ENCODE results near the gene B3GNT3. TPM values are rescaled to one million over a fixed set of nuclear protein-coding genes. Genes with fewer than 3 reads are reported as not detected.

Gene B3GNT3
- total and polyA plus RNA-seq, 2 donors (not counting 1 experiment from before 2014, with no cell fraction given) = not detected

GRCh38 chr19:17802137-17802858 lies 7.4 kb downstream of the B3GNT3 start:
- Histone ChIP-seq H2AFZ (ENCODE audit: low read length) (no peak overlapping the region), H3K9me3 (ENCODE audit: control insufficient read depth, insufficient read depth, low read depth, low read length) (no peaks in the 10 kb centered on the region), H3K4me3 (replicated peaks in 1 of 4; ENCODE audit: control extremely low read depth in 1 of 4, insufficient read depth in 1 of 4, low read depth in 3 of 4, low read length in 4 of 4) (no peak overlapping the region), H3K27me3 (ENCODE audit: control insufficient read depth, insufficient read depth, low read length) (no peaks in the 10 kb centered on the region), H3K79me2 (ENCODE audit: control insufficient read depth, insufficient read depth, low read length) (no peaks in the 10 kb centered on the region), H3K4me2 (ENCODE audit: extremely low read depth, insufficient read depth, low read length) (no peak overlapping the region), H3K4me1 (ENCODE audit: control insufficient read depth, extremely low read depth, insufficient read depth, low read length) (no peaks in the 10 kb centered on the region), H3K36me3 (ENCODE audit: control insufficient read depth, insufficient read depth, low read length) (no peaks in the 10 kb centered on the region), H3K9ac (ENCODE audit: insufficient read depth, low read length) (no peak overlapping the region), H3K27ac (ENCODE audit: insufficient read depth, low read length) (no peak overlapping the region), H4K20me1 (ENCODE audit: control insufficient read depth, extremely low read depth, insufficient read depth, low read length) (no peaks in the 10 kb centered on the region)
- TF ChIP-seq EZH2 (IDR thresholded peaks at IDR 0.05; ENCODE audit: low read length, missing control alignments) = no peak
- no peak for TF ChIP-seq CTCF (conservative IDR thresholded peaks at IDR 0.05 in 1 of 2, IDR thresholded peaks at IDR 0.05 in 1 of 2; ENCODE audit: low read depth in 1 of 2, low read length in 2 of 2)
- no peak for DNase-seq (ENCODE audit: low read depth in 2 of 2)

- DNase-seq (ENCODE audit: low read depth in 2 of 2) = no peak
Observed at GRCh38 chr19:17803264-17803896, 8.4 kb downstream of the B3GNT3 start.

More at GRCh38 chr19:17803264-17803896, 8.4 kb downstream of the B3GNT3 start:
- Histone ChIP-seq H2AFZ (ENCODE audit: low read length) (no peak overlapping the region), H3K36me3 (ENCODE audit: control insufficient read depth, insufficient read depth, low read length) (no peaks in the 10 kb centered on the region), H3K27ac (ENCODE audit: insufficient read depth, low read length) (no peak overlapping the region), H3K9me3 (ENCODE audit: control insufficient read depth, insufficient read depth, low read depth, low read length) (no peaks in the 10 kb centered on the region), H3K27me3 (ENCODE audit: control insufficient read depth, insufficient read depth, low read length) (no peaks in the 10 kb centered on the region), H3K4me3 (replicated peaks in 1 of 4; ENCODE audit: control extremely low read depth in 1 of 4, insufficient read depth in 1 of 4, low read depth in 3 of 4, low read length in 4 of 4) (no peak overlapping the region), H3K4me1 (ENCODE audit: control insufficient read depth, extremely low read depth, insufficient read depth, low read length) (no peaks in the 10 kb centered on the region), H4K20me1 (ENCODE audit: control insufficient read depth, extremely low read depth, insufficient read depth, low read length) (no peaks in the 10 kb centered on the region), H3K4me2 (ENCODE audit: extremely low read depth, insufficient read depth, low read length) (no peak overlapping the region), H3K9ac (ENCODE audit: insufficient read depth, low read length) (no peak overlapping the region), H3K79me2 (ENCODE audit: control insufficient read depth, insufficient read depth, low read length) (no peaks in the 10 kb centered on the region)
- TF ChIP-seq EZH2 (IDR thresholded peaks at IDR 0.05; ENCODE audit: low read length, missing control alignments) (no peak), CTCF (conservative IDR thresholded peaks at IDR 0.05 in 1 of 2, IDR thresholded peaks at IDR 0.05 in 1 of 2; ENCODE audit: low read depth in 1 of 2, low read length in 2 of 2) (no peak)

All from fibroblast of lung (primary cell).